Activated CD8-positive, alpha-beta T cell treated with anti-CD3 and anti-CD28 coated beads for 36 hours (primary cell): ENCODE measurements around the gene ROR2. TPM values are rescaled to one million over a fixed set of nuclear protein-coding genes. Genes with fewer than 3 reads are reported as not detected.

ENCODE experiments used
- ATAC-seq: fragments of 200-7000 bp; cut with Tn5 transposase; one replicate; pipeline ENCODE4 v1.10.0; 2021; ENCODE audit warnings: mild to moderate bottlenecking, moderate library complexity
- CTCF ChIA-PET: fragments of 350-600 bp; sonication (Branson Sonifier 250); formaldehyde crosslinking; loops from one replicate; lab custom pipeline; 2021; ENCODE audit warnings: antibody characterized with exemption; lab: Charles Lee
- POLR2A ChIA-PET: fragments of 350-600 bp; sonication (Branson Sonifier 250); formaldehyde crosslinking; loops from one replicate; lab custom pipeline; 2021; ENCODE audit warnings: antibody characterized with exemption; lab: Charles Lee
- DNase-seq: peaks from one replicate; pipeline ENCODE4 v3.0.0-alpha.2; 2020
- H3K27ac Mint-ChIP-seq: one replicate; pipeline ENCODE4 v1.8.0; 2021; ENCODE audit warnings: mild to moderate bottlenecking, mixed read lengths
- H3K27me3 Mint-ChIP-seq: one replicate; pipeline ENCODE4 v1.8.0; 2021; ENCODE audit warnings: mixed read lengths
- H3K36me3 Mint-ChIP-seq: one replicate; pipeline ENCODE4 v1.8.0; 2021; ENCODE audit warnings: low read depth, mixed read lengths
- H3K4me1 Mint-ChIP-seq: one replicate; pipeline ENCODE4 v1.8.0; 2021; ENCODE audit warnings: low read depth, mixed read lengths
- H3K4me3 Mint-ChIP-seq: one replicate; pipeline ENCODE4 v1.8.0; 2021; ENCODE audit warnings: mild to moderate bottlenecking, moderate library complexity, mixed read lengths
- H3K9me3 Mint-ChIP-seq: one replicate; pipeline ENCODE4 v1.8.0; 2021; ENCODE audit warnings: mixed read lengths
- intact Hi-C: fragments of 100-400 bp; cut with micrococcal nuclease; formaldehyde crosslinking; loops from one replicate; pipeline ENCODE4 v1.10.0; 2022
- total RNA-seq, 2 experiments: library from RNA; stranded (reverse); gene quantifications; one replicate each; pipeline ENCODE4 v1.2.3, GENCODE V29; 2021
- TF ChIP-seq, protein P1 (sequence below): fragments of 200-600 bp; IDR thresholded peaks from one replicate; pipeline ENCODE4 v1.8.0; 2022; ENCODE audit warnings: antibody characterized with exemption, mild to moderate bottlenecking

Gene ROR2
- total RNA-seq, 2 experiments from 2014 or later, result not detected

- no peaks in the 10 kb centered on the region for H3K36me3 Mint-ChIP-seq
- DNase-seq, result no peak
- no peaks in the 10 kb centered on the region for H3K9me3 Mint-ChIP-seq
- intact Hi-C loops, result no loop called here
- no peak overlapping the region for H3K4me3 Mint-ChIP-seq
- peaks cover 26% of the 10 kb centered on the region for H3K27me3 Mint-ChIP-seq
- POLR2A ChIA-PET, result no interaction called here
- CTCF ChIA-PET, result interaction anchor here (1.3 kb wide), 1 partner anchor 168 kb away, joined by 5 read pairs; the partner anchor contains the start of gene ROR2
- no peak overlapping the region for H3K27ac Mint-ChIP-seq
- H3K4me1 Mint-ChIP-seq, result peaks cover 17% of the 10 kb centered on the region
- TF ChIP-seq, protein P1, sequence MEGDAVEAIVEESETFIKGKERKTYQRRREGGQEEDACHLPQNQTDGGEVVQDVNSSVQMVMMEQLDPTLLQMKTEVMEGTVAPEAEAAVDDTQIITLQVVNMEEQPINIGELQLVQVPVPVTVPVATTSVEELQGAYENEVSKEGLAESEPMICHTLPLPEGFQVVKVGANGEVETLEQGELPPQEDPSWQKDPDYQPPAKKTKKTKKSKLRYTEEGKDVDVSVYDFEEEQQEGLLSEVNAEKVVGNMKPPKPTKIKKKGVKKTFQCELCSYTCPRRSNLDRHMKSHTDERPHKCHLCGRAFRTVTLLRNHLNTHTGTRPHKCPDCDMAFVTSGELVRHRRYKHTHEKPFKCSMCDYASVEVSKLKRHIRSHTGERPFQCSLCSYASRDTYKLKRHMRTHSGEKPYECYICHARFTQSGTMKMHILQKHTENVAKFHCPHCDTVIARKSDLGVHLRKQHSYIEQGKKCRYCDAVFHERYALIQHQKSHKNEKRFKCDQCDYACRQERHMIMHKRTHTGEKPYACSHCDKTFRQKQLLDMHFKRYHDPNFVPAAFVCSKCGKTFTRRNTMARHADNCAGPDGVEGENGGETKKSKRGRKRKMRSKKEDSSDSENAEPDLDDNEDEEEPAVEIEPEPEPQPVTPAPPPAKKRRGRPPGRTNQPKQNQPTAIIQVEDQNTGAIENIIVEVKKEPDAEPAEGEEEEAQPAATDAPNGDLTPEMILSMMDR, result no peak
- ATAC-seq, result no peak
Observed at GRCh38 chr9:91781906-91782305, 168.1 kb downstream of the ROR2 start.

- peaks cover 17% of the 10 kb centered on the region for H3K4me1 Mint-ChIP-seq
- TF ChIP-seq, protein P1, result no peak
- H3K27ac Mint-ChIP-seq, result no peak overlapping the region
- H3K9me3 Mint-ChIP-seq, result no peaks in the 10 kb centered on the region
- intact Hi-C loops, result no loop called here
- ChIA-PET POLR2A (no interaction called here), CTCF (no interaction called here)
- peaks cover 25% of the 10 kb centered on the region for H3K27me3 Mint-ChIP-seq
- no peaks in the 10 kb centered on the region for H3K36me3 Mint-ChIP-seq
- DNase-seq, result no peak
- ATAC-seq, result no peak
- H3K4me3 Mint-ChIP-seq, result no peak overlapping the region
Observed at GRCh38 chr9:91781116-91781515, 168.9 kb downstream of the ROR2 start.

GRCh38 chr9:91778031-91778430, 172.0 kb downstream of the ROR2 start:
- H3K27me3 Mint-ChIP-seq, result peaks cover 12% of the 10 kb centered on the region
- ChIA-PET CTCF (no interaction called here), POLR2A (no interaction called here)
- DNase-seq, result no peak
- no peak overlapping the region for H3K4me3 Mint-ChIP-seq
- intact Hi-C loops, result loop anchor here (5.0 kb wide), 1 partner anchor 169 kb away; no protein-coding TSS in a partner anchor
- no peak for ATAC-seq
- no peaks in the 10 kb centered on the region for H3K36me3 Mint-ChIP-seq
- no peaks in the 10 kb centered on the region for H3K9me3 Mint-ChIP-seq
- peaks cover 3% of the 10 kb centered on the region for H3K4me1 Mint-ChIP-seq
- TF ChIP-seq, protein P1, result no peak
- H3K27ac Mint-ChIP-seq, result no peak overlapping the region

DNA sequence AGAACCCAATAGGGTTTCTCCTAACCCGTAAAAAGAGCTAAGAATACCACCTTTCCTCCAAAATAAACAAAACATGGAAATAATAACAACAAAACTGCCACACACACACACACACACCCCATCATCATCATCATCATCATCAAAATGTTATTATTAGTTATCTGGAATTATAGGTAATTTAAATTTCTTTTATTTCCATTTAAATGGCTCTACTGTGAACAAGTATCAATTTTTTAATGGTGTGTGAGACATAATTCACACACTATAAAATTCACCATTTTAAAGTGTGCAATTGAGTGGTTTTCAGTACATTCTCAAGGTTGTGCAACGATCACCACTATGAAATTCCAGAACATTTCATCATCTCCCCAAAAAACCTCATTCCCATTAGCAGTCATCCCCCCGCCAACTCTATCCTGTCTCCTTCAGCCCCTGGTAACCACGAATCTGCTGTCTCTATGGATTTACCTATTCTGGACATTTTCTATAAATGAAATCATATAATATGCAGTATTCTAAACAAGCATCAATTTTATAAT, 172.7 kb downstream of the ROR2 start:
- Mint-ChIP-seq H3K27ac (no peak overlapping the region), H3K27me3 (peaks cover 12% of the 10 kb centered on the region), H3K36me3 (no peaks in the 10 kb centered on the region), H3K4me3 (no peak overlapping the region), H3K4me1 (peaks cover under 1% of the 10 kb centered on the region), H3K9me3 (no peaks in the 10 kb centered on the region)
- ATAC-seq (no peak), DNase-seq (no peak)
- intact Hi-C loops, result loop anchor here (5.0 kb wide), 1 partner anchor 170 kb away; no protein-coding TSS in a partner anchor
- POLR2A ChIA-PET, result no interaction called here
- TF ChIP-seq, protein P1, result no peak
- CTCF ChIA-PET, result no interaction called here

DNA sequence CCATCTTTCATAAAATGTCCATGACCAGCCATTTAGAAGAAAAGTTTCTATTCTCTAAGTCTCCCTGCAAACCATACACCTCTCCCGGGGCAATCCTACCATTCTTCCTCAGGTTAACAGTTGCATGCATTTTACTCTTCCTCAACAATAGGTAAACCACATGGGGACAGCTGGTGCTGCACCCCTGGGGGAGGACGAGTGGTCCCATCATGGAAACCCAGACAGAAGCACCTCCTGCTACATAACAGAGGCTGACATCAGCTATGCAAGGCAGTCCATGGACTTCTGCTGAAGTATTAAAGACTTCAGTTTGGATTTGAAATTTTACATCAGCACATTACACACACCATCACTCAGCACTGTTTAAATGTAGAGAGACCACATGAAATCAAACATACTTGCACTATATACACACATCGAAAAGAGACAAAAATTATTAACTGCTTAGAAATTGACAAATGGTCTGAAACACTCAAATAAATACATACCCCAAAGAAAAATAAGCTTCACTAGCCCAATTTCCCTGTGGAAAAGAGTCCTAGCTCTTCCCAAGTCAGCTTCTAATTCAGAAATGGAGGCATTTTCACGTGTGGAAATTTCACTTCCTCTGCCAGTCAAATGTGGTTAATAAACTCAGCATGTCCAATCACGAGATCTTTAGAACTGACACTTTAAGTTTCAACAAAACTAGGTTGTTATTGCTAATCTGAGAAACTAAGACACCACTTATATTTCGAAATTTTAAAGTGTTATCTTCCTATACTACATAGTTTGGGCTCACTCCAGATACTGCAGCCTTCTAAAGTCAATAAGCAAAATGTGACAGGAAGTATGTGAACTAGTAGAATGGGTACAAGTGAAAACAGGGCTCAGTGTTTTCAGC, 173.4 kb downstream of the ROR2 start:
- ChIA-PET POLR2A (no interaction called here), CTCF (interaction anchor here (0.7 to 2.7 kb wide), 8 partner anchors 9 to 194 kb away, joined by 3 to 13 read pairs (median 3); partner anchors contain the start of gene ROR2)
- H3K4me1 Mint-ChIP-seq, result no peaks in the 10 kb centered on the region
- no peaks in the 10 kb centered on the region for H3K36me3 Mint-ChIP-seq
- no peak overlapping the region for H3K27ac Mint-ChIP-seq
- no peak overlapping the region for H3K4me3 Mint-ChIP-seq
- TF ChIP-seq, protein P1, result no peak
- peaks cover 12% of the 10 kb centered on the region for H3K27me3 Mint-ChIP-seq
- intact Hi-C loops, result loop anchor here (5.0 kb wide), 1 partner anchor 171 kb away; no protein-coding TSS in a partner anchor
- DNase-seq (no peak), ATAC-seq (no peak)
- no peaks in the 10 kb centered on the region for H3K9me3 Mint-ChIP-seq
